Adrenal gland (tissue), 12 donors: ENCODE measurements around the gene TTC36. TPM values are rescaled to one million over a fixed set of nuclear protein-coding genes. Genes with fewer than 3 reads are reported as not detected.

Experiments
- DNase-seq, 7 donors: peaks; one replicate each; pipeline ENCODE4 v3.0.0-alpha.2; 2019 to 2020
- H3K27ac ChIP-seq, 5 donors: fragments of 200-600 bp; sonication (generic) in 4 of 5; 1 replicate in 3 of 5; 2 replicates in 2 of 5; pipeline versions ENCODE4 v1.5.1 to v1.8.0; 2016 to 2020; ENCODE audit warnings: mild to moderate bottlenecking in 1 of 5
- H3K27me3 ChIP-seq: fragments of 200-600 bp; 2 replicates; pipeline ENCODE4 v1.8.0; 2021
- H3K36me3 ChIP-seq, 2 donors: fragments of 200-600 bp; replicated peaks in 1 of 2; 1 replicate in 1 of 2; 2 replicates in 1 of 2; pipeline versions ENCODE4 v1.5.1 to v1.8.0; 2018 to 2022
- H3K4me1 ChIP-seq, 2 donors: fragments of 200-600 bp; replicated peaks in 1 of 2; 1 replicate in 1 of 2; 2 replicates in 1 of 2; pipeline versions ENCODE4 v1.5.1 to v1.8.0; 2018 to 2021
- H3K4me3 ChIP-seq, 4 donors: fragments of 200-600 bp; sonication (generic) in 3 of 4; one replicate each; pipeline ENCODE4 v1.5.1; 2016 to 2018
- H3K9me3 ChIP-seq, 3 donors: fragments of 200-600 bp; sonication (generic) in 1 of 3; replicated peaks in 1 of 3; 1 replicate in 2 of 3; 2 replicates in 1 of 3; pipeline versions ENCODE4 v1.5.1 to v1.8.0; 2016 to 2021
- CTCF ChIP-seq, 6 experiments: fragments of 450-650 bp in 4 of 6; fragments of 200-600 bp in 2 of 6; sonication (generic) in 1 of 6; IDR thresholded peaks; 1 replicate in 5 of 6; 2 replicates in 1 of 6; pipeline versions ENCODE4 v1.5.1 to v1.8.0; 2016 to 2021; ENCODE audit warnings: antibody characterized with exemption in 6 of 6, mild to moderate bottlenecking in 2 of 6, moderate library complexity in 1 of 6
- POLR2A ChIP-seq, 2 donors: fragments of 450-650 bp; IDR thresholded peaks; one replicate each; pipeline ENCODE4 v1.6.1; 2017; ENCODE audit warnings: antibody characterized with exemption in 2 of 2, mild to moderate bottlenecking in 2 of 2, moderate library complexity in 1 of 2
- WGBS, 4 donors: extraction: QIAGEN DNeasy Blood & Tissue Kit in 2 of 4; methylation state at CpG; one replicate each; pipeline versions ENCODE4 v1.1.5 to v1.1.7; 2013 to 2017; 5-methylcytosine and 5-hydroxymethylcytosine counted together
- intact Hi-C, 2 donors: fragments of 100-400 bp; cut with DNase I; formaldehyde crosslinking; loops; one replicate each; pipeline versions ENCODE4 v1.14.1 to v1.15.0; 2022 to 2023
- polyA plus RNA-seq, 3 donors: library from polyadenylated mRNA; stranded (reverse); fragments of 200-250 nt in 2 of 3; fragments of 350-450 nt in 1 of 3; fragmentation: Illumina TruSeq in 1 of 3; extraction: RNeasy Lipid Tissue Mini Kit (QIAGEN cat#74804) in 1 of 3; gene quantifications; one replicate each; pipeline ENCODE4 v1.2.3, GENCODE V29; 2013 to 2014
- total RNA-seq, 9 donors: library from RNA; depleted of rRNA in 4 of 9; stranded (reverse); fragments of >200 nt in 4 of 9; fragments of 120-200 nt in 1 of 9; fragmentation: NEBNext Ultra II Directional in 1 of 9; extraction: Animal tissue kit (Norgen Biotek cat#: 25700) in 1 of 9; gene quantifications; one replicate each; pipeline versions ENCODE4 v1.1.0 to v1.2.4, GENCODE V29; 2013 to 2023
- donor health status: healthy with polysubstance abuse.
- donor health status: Bipolar disorder and iron deficiency.
- donor health status: DM: yes; HTN: yes; CAD: no.
- donor health status: DM: no; HTN: no; CAD: no.
- donor health status: DM: no; HTN: no; CAD: no.
- donor health status: DM: yes; HTN: yes; CAD: no.

The TTC36 gene
- total and polyA plus RNA-seq, 12 donors = 0.79 to 7.9 (median 2.7) TPM; not detected in 2

- H3K36me3 ChIP-seq = peaks cover 0 to 97% of the 10 kb centered on the region in 2 donors
- TF ChIP-seq CTCF (IDR thresholded peaks at IDR 0.05) (no peak), POLR2A (IDR thresholded peaks at IDR 0.05) (no peak)
Observed at GRCh38 chr11:118511601-118512000, 15.7 kb upstream of the TTC36 start.

GRCh38 chr11:118514103-118514502, 13.2 kb upstream of the TTC36 start:
- intact Hi-C loops = no loop called here

More at GRCh38 chr11:118511601-118512000, 15.7 kb upstream of the TTC36 start:
- DNase-seq = no peak
- H3K27me3 ChIP-seq = no peaks in the 10 kb centered on the region
- no peaks in the 10 kb centered on the region for H3K4me1 ChIP-seq
- H3K4me3 ChIP-seq = no peak overlapping the region
- H3K27ac ChIP-seq = no peak overlapping the region
- no peaks in the 10 kb centered on the region for H3K9me3 ChIP-seq
- WGBS, 4 donors = 87 to 95% (median 92%) methylated on average over 5 of the region's 5 CpGs
- intact Hi-C loops = no loop called here

GRCh38 chr11:118519549-118519948, 7.7 kb upstream of the TTC36 start:
- Histone ChIP-seq H3K27me3 (no peaks in the 10 kb centered on the region), H3K9me3 (no peaks in the 10 kb centered on the region), H3K4me1 (peaks cover 8 to 9% of the 10 kb centered on the region in 2 donors), H3K4me3 (no peak overlapping the region), H3K36me3 (peaks cover 0 to 76% of the 10 kb centered on the region in 2 donors), H3K27ac (no peak overlapping the region)
- TF ChIP-seq POLR2A (IDR thresholded peaks at IDR 0.05) = no peak
- no peak for TF ChIP-seq CTCF (IDR thresholded peaks at IDR 0.05)
- intact Hi-C loops = no loop called here
- WGBS, 4 donors = 84 to 90% (median 87%) methylated on average over 6 of the region's 6 CpGs
- DNase-seq = no peak

More at GRCh38 chr11:118514103-118514502, 13.2 kb upstream of the TTC36 start:
- Histone ChIP-seq H3K27me3 (no peaks in the 10 kb centered on the region), H3K36me3 (peaks cover 0 to 87% of the 10 kb centered on the region in 2 donors), H3K4me1 (no peaks in the 10 kb centered on the region), H3K4me3 (no peak overlapping the region), H3K9me3 (no peaks in the 10 kb centered on the region), H3K27ac (no peak overlapping the region)
- no peak for TF ChIP-seq CTCF (IDR thresholded peaks at IDR 0.05)
- TF ChIP-seq POLR2A (IDR thresholded peaks at IDR 0.05) = no peak
- DNase-seq = no peak
- WGBS, 4 donors = 80 to 93% (median 82%) methylated on average over 7 of the region's 7 CpGs

GRCh38 chr11:118521892-118522311, 5.4 kb upstream of the TTC36 start:
- H3K4me1 ChIP-seq = peaks cover 8 to 15% of the 10 kb centered on the region in 2 donors
- H3K4me3 ChIP-seq = no peak overlapping the region
- peaks cover 0 to 55% of the 10 kb centered on the region in 2 donors for H3K36me3 ChIP-seq

More at GRCh38 chr11:118521892-118522311, 5.4 kb upstream of the TTC36 start:
- 71 to 91% (median 73%) methylated on average over 8 to 13 of the region's 13 CpGs for WGBS, 4 donors
- Histone ChIP-seq H3K27me3 (no peaks in the 10 kb centered on the region), H3K9me3 (no peaks in the 10 kb centered on the region), H3K27ac (no peak overlapping the region)
- TF ChIP-seq POLR2A (IDR thresholded peaks at IDR 0.05) (no peak), CTCF (IDR thresholded peaks at IDR 0.05) (no peak)
- intact Hi-C loops = no loop called here
- DNase-seq = no peak
